ENCODE results near the gene ARL13B.
"Not testable (repeated sequence)": the region's sequence is repeated elsewhere in the genome, so short reads cannot be mapped to it uniquely, and the experiment has no call there.

GRCh38 chr3:94080552-94080951 lies 100.6 kb downstream of the ARL13B start:
- not testable (repeated sequence) for TF ChIP-seq CTCF (conservative IDR thresholded peaks at IDR 0.05; ENCODE audit: low read depth, low read length); EZH2 (IDR thresholded peaks at IDR 0.05; ENCODE audit: borderline replicate concordance, low read depth, low read length, poor library complexity, severe bottlenecking)

Data from A673 (cell line).